ENCODE measurements around the gene YAP1.
"Not testable (repeated sequence)": the region's sequence is repeated elsewhere in the genome, so short reads cannot be mapped to it uniquely, and the experiment has no call there.

YAP1 gene

GRCh38 chr11:102264704-102265103 lies 154.5 kb downstream of the YAP1 start:
- peaks cover 12% of the 10 kb centered on the region for H3K4me1 ChIP-seq (ENCODE audit: control insufficient read depth, insufficient read depth, low read length)
- H3K9me3 ChIP-seq (ENCODE audit: control insufficient read depth, insufficient read depth, low read depth, low read length); H3K4me3 ChIP-seq (ENCODE audit: low read depth, low read length); H3K9ac ChIP-seq (ENCODE audit: low read length); H3K27ac ChIP-seq (ENCODE audit: low read depth, low read length); H3K27me3 ChIP-seq (ENCODE audit: control insufficient read depth, insufficient read depth, low read length); H3K36me3 ChIP-seq (ENCODE audit: control insufficient read depth, insufficient read depth, low read length): not testable (repeated sequence)

GRCh38 chr11:102266099-102266498 lies 155.9 kb downstream of the YAP1 start:
- Histone ChIP-seq H3K4me1 (ENCODE audit: control insufficient read depth, insufficient read depth, low read length) (peaks cover 12% of the 10 kb centered on the region), H3K27me3 (ENCODE audit: control insufficient read depth, insufficient read depth, low read length) (peaks cover 3% of the 10 kb centered on the region; the same call in 1 of the 2 replicates), H3K4me3 (ENCODE audit: low read depth, low read length) (no peak overlapping the region), H3K27ac (ENCODE audit: low read depth, low read length) (no peak overlapping the region), H3K36me3 (ENCODE audit: control insufficient read depth, insufficient read depth, low read length) (no peaks in the 10 kb centered on the region), H3K9ac (ENCODE audit: low read length) (no peak overlapping the region), H3K9me3 (ENCODE audit: control insufficient read depth, insufficient read depth, low read depth, low read length) (no peaks in the 10 kb centered on the region)

DNA sequence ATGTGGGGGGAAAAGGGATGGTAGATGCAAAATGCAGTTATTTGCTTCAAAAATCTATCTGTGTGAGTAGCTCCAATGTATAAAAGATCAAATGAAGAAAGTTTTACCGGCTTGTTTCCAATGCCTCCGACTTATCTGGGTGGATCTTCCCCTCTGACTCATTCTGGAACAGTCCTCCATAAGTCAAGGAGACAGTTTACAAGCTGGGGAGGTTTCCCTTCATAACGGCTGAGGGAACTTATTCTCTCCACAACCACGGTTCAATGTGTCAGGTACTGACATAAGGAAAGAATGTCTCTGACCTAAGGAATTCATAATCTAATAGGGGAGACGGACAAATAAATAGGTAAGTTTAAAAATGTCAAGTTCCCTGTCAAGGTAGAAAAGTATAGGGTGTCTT lies 157.4 kb downstream of the YAP1 start:
- Histone ChIP-seq H3K4me1 (ENCODE audit: control insufficient read depth, insufficient read depth, low read length) (peaks cover 12% of the 10 kb centered on the region), H3K9me3 (ENCODE audit: control insufficient read depth, insufficient read depth, low read depth, low read length) (no peaks in the 10 kb centered on the region), H3K36me3 (ENCODE audit: control insufficient read depth, insufficient read depth, low read length) (no peaks in the 10 kb centered on the region), H3K27me3 (ENCODE audit: control insufficient read depth, insufficient read depth, low read length) (peaks cover 3% of the 10 kb centered on the region; the same call in 1 of the 2 replicates), H3K27ac (ENCODE audit: low read depth, low read length) (no peak overlapping the region), H3K9ac (ENCODE audit: low read length) (no peak overlapping the region), H3K4me3 (ENCODE audit: low read depth, low read length) (peak overlapping the region; percentile 59)

GRCh38 chr11:102268083-102268984 lies 158.1 kb downstream of the YAP1 start:
- no peak overlapping the region for H3K9ac ChIP-seq (ENCODE audit: low read length)
- H3K4me3 ChIP-seq (ENCODE audit: low read depth, low read length) = peak overlapping the region; percentile 59
- peaks cover 12% of the 10 kb centered on the region for H3K4me1 ChIP-seq (ENCODE audit: control insufficient read depth, insufficient read depth, low read length)
- peaks cover 3% of the 10 kb centered on the region; the same call in 1 of the 2 replicates for H3K27me3 ChIP-seq (ENCODE audit: control insufficient read depth, insufficient read depth, low read length)
- H3K36me3 ChIP-seq (ENCODE audit: control insufficient read depth, insufficient read depth, low read length) = no peaks in the 10 kb centered on the region
- H3K9me3 ChIP-seq (ENCODE audit: control insufficient read depth, insufficient read depth, low read depth, low read length) = no peaks in the 10 kb centered on the region
- H3K27ac ChIP-seq (ENCODE audit: low read depth, low read length) = no peak overlapping the region

- no peaks in the 10 kb centered on the region for H3K36me3 ChIP-seq (ENCODE audit: control insufficient read depth, insufficient read depth, low read length)
- H3K9me3 ChIP-seq (ENCODE audit: control insufficient read depth, insufficient read depth, low read depth, low read length) = no peaks in the 10 kb centered on the region
- peaks cover 3% of the 10 kb centered on the region; the same call in 1 of the 2 replicates for H3K27me3 ChIP-seq (ENCODE audit: control insufficient read depth, insufficient read depth, low read length)
- no peak overlapping the region for H3K27ac ChIP-seq (ENCODE audit: low read depth, low read length)
- H3K9ac ChIP-seq (ENCODE audit: low read length) = peak overlapping the region; percentile 6
- peaks cover 12% of the 10 kb centered on the region for H3K4me1 ChIP-seq (ENCODE audit: control insufficient read depth, insufficient read depth, low read length)
- H3K4me3 ChIP-seq (ENCODE audit: low read depth, low read length) = peak overlapping the region; percentile 56
Observed at GRCh38 chr11:102268985-102269470, 158.8 kb downstream of the YAP1 start.

- H3K4me3 ChIP-seq (ENCODE audit: low read depth, low read length) = no peak overlapping the region
- no peaks in the 10 kb centered on the region for H3K9me3 ChIP-seq (ENCODE audit: control insufficient read depth, insufficient read depth, low read depth, low read length)
- H3K4me1 ChIP-seq (ENCODE audit: control insufficient read depth, insufficient read depth, low read length) = peaks cover 12% of the 10 kb centered on the region
- no peak overlapping the region for H3K27ac ChIP-seq (ENCODE audit: low read depth, low read length)
- peaks cover 3% of the 10 kb centered on the region; the same call in 1 of the 2 replicates for H3K27me3 ChIP-seq (ENCODE audit: control insufficient read depth, insufficient read depth, low read length)
- H3K36me3 ChIP-seq (ENCODE audit: control insufficient read depth, insufficient read depth, low read length) = no peaks in the 10 kb centered on the region
- no peak overlapping the region for H3K9ac ChIP-seq (ENCODE audit: low read length)
Observed at GRCh38 chr11:102269927-102270326, 159.7 kb downstream of the YAP1 start.

- H3K9ac ChIP-seq (ENCODE audit: low read length) = no peak overlapping the region
Observed at GRCh38 chr11:102272047-102272824, 162.0 kb downstream of the YAP1 start.

DNA sequence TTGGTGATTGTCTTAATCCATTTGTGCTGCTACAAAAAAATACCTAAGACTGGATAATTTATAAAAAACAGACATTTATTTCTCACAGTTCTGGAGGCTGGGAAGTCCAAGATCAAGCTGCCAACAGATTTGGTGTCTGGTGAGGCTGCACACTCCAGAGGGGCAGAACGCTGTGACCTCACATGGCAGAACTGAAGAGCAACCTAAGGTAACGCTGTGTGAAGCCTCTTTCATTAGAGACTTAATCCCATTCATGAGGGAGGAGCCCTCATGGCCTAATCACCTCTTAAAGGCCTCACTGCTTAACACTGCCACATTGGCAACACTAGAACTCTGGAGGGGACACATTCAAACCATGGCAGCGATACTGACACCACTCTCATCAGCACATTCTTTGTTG lies 164.4 kb downstream of the YAP1 start:
- Histone ChIP-seq H3K9ac (ENCODE audit: low read length) (no peak overlapping the region), H3K27ac (ENCODE audit: low read depth, low read length) (no peak overlapping the region), H3K36me3 (ENCODE audit: control insufficient read depth, insufficient read depth, low read length) (no peaks in the 10 kb centered on the region), H3K9me3 (ENCODE audit: control insufficient read depth, insufficient read depth, low read depth, low read length) (no peaks in the 10 kb centered on the region), H3K4me3 (ENCODE audit: low read depth, low read length) (no peak overlapping the region), H3K4me1 (ENCODE audit: control insufficient read depth, insufficient read depth, low read length) (peaks cover 3% of the 10 kb centered on the region), H3K27me3 (ENCODE audit: control insufficient read depth, insufficient read depth, low read length) (no peaks in the 10 kb centered on the region)

More at GRCh38 chr11:102272047-102272824, 162.0 kb downstream of the YAP1 start:
- Histone ChIP-seq H3K4me1 (ENCODE audit: control insufficient read depth, insufficient read depth, low read length) (peaks cover 12% of the 10 kb centered on the region), H3K4me3 (ENCODE audit: low read depth, low read length) (no peak overlapping the region), H3K27me3 (ENCODE audit: control insufficient read depth, insufficient read depth, low read length) (peaks cover 3% of the 10 kb centered on the region; the same call in 1 of the 2 replicates), H3K36me3 (ENCODE audit: control insufficient read depth, insufficient read depth, low read length) (no peaks in the 10 kb centered on the region), H3K27ac (ENCODE audit: low read depth, low read length) (no peak overlapping the region), H3K9me3 (ENCODE audit: control insufficient read depth, insufficient read depth, low read depth, low read length) (no peaks in the 10 kb centered on the region)

- Histone ChIP-seq H3K27ac (ENCODE audit: low read depth, low read length) (no peak overlapping the region), H3K4me3 (ENCODE audit: low read depth, low read length) (no peak overlapping the region), H3K4me1 (ENCODE audit: control insufficient read depth, insufficient read depth, low read length) (peaks cover 20% of the 10 kb centered on the region), H3K36me3 (ENCODE audit: control insufficient read depth, insufficient read depth, low read length) (no peaks in the 10 kb centered on the region), H3K27me3 (ENCODE audit: control insufficient read depth, insufficient read depth, low read length) (no peaks in the 10 kb centered on the region), H3K9ac (ENCODE audit: low read length) (no peak overlapping the region), H3K9me3 (ENCODE audit: control insufficient read depth, insufficient read depth, low read depth, low read length) (no peaks in the 10 kb centered on the region)
Observed at GRCh38 chr11:102276362-102276761, 166.1 kb downstream of the YAP1 start.

GRCh38 chr11:102276783-102277182 lies 166.5 kb downstream of the YAP1 start:
- Histone ChIP-seq H3K4me3 (ENCODE audit: low read depth, low read length) (no peak overlapping the region), H3K9me3 (ENCODE audit: control insufficient read depth, insufficient read depth, low read depth, low read length) (no peaks in the 10 kb centered on the region), H3K9ac (ENCODE audit: low read length) (no peak overlapping the region), H3K27me3 (ENCODE audit: control insufficient read depth, insufficient read depth, low read length) (no peaks in the 10 kb centered on the region), H3K36me3 (ENCODE audit: control insufficient read depth, insufficient read depth, low read length) (no peaks in the 10 kb centered on the region), H3K4me1 (ENCODE audit: control insufficient read depth, insufficient read depth, low read length) (peaks cover 20% of the 10 kb centered on the region), H3K27ac (ENCODE audit: low read depth, low read length) (no peak overlapping the region)

Data from HUES6 (cell line).